MM.1S (cell line): Measurements from ENCODE around the gene PCSK9.

Source experiments
- CTCF ChIP-seq: fragments of 300-600 bp; sonication (generic); IDR thresholded peaks from 2 replicates; pipeline ENCODE4 v1.5.1; 2016; ENCODE audit warnings: antibody characterized with exemption, low read length, mixed read lengths
- EZH2phosphoT487 ChIP-seq: fragments of 300-600 bp; sonication (generic); IDR thresholded peaks from 2 replicates; pipeline ENCODE4 v1.6.1; 2018; ENCODE audit warnings: antibody characterized with exemption, low read length

DNA sequence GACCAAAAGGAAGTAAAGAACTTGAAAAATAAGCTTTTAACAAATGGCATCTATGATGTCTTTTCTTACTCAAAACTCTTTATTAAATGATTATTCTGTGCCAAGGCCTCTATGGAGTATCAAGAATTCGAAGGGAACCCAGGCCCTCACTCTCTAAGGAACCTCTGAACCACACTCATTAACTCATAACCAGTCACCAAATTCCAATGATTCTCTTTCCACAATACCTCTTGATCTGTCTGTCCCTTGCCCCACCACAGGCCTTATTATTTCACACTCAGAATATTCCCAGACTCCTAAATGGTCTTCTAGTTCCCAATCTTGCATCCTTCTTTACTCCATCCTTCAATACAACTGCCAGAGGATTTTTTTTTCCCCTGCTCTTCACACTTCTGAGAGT, 37.0 kb downstream of the PCSK9 start:
- no peak for TF ChIP-seq CTCF
- TF ChIP-seq EZH2phosphoT487 = no peak
